BE2C (cell line): ENCODE results near the gene C22orf15.

ENCODE experiments used
- DNase-seq: peaks from one replicate; pipeline ENCODE4 v3.0.0-alpha.2; 2020
- H3K27me3 ChIP-seq: fragments of 250-450 bp; sonication (Bioruptor Pico); 2 replicates; pipeline ENCODE4 v1.5.1; 2020; ENCODE audit warnings: mild to moderate bottlenecking
- H3K36me3 ChIP-seq: fragments of 250-450 bp; sonication (Bioruptor Pico); 2 replicates; pipeline ENCODE4 v1.5.1; 2020; ENCODE audit warnings: mild to moderate bottlenecking
- H3K4me1 ChIP-seq: fragments of 250-450 bp; sonication (Bioruptor Pico); 2 replicates; pipeline ENCODE4 v1.5.1; 2020
- H3K4me3 ChIP-seq: 2 replicates; pipeline ENCODE4 v1.5.1; 2011; ENCODE audit warnings: low read depth, low read length
- H3K9me3 ChIP-seq: fragments of 250-450 bp; sonication (Bioruptor Pico); 2 replicates; pipeline ENCODE4 v1.5.1; 2020
- CTCF ChIP-seq: IDR thresholded peaks from 2 replicates; pipeline ENCODE4 v1.5.1; 2012; ENCODE audit warnings: mild to moderate bottlenecking, low read depth, low read length

The C22orf15 gene

GRCh38 chr22:23801886-23802377, 39.1 kb downstream of the C22orf15 start:
- Histone ChIP-seq H3K27me3 (no peaks in the 10 kb centered on the region), H3K9me3 (no peaks in the 10 kb centered on the region), H3K4me1 (no peaks in the 10 kb centered on the region), H3K4me3 (no peak overlapping the region), H3K36me3 (peaks cover 80% of the 10 kb centered on the region)
- TF ChIP-seq CTCF: no peak
- DNase-seq: no peak

- Histone ChIP-seq H3K36me3 (peaks cover 79% of the 10 kb centered on the region), H3K4me1 (no peaks in the 10 kb centered on the region), H3K27me3 (no peaks in the 10 kb centered on the region), H3K9me3 (no peaks in the 10 kb centered on the region), H3K4me3 (no peak overlapping the region)
- no peak for TF ChIP-seq CTCF
- DNase-seq: no peak
Measured at GRCh38 chr22:23803001-23803819, 40.4 kb downstream of the C22orf15 start.

GRCh38 chr22:23804781-23805291, 42.0 kb downstream of the C22orf15 start:
- Histone ChIP-seq H3K27me3 (no peaks in the 10 kb centered on the region), H3K36me3 (peaks cover 73% of the 10 kb centered on the region), H3K9me3 (no peaks in the 10 kb centered on the region), H3K4me3 (no peak overlapping the region), H3K4me1 (no peaks in the 10 kb centered on the region)
- no peak for DNase-seq
- no peak for TF ChIP-seq CTCF

- Histone ChIP-seq H3K27me3 (no peaks in the 10 kb centered on the region), H3K4me1 (no peaks in the 10 kb centered on the region), H3K9me3 (no peaks in the 10 kb centered on the region), H3K4me3 (no peak overlapping the region), H3K36me3 (peaks cover 66% of the 10 kb centered on the region)
- TF ChIP-seq CTCF: no peak
- DNase-seq: no peak
Measured at GRCh38 chr22:23806837-23807236, 44.0 kb downstream of the C22orf15 start.

- no peak for TF ChIP-seq CTCF
- Histone ChIP-seq H3K27me3 (no peaks in the 10 kb centered on the region), H3K4me1 (no peaks in the 10 kb centered on the region), H3K36me3 (peaks cover 43% of the 10 kb centered on the region), H3K9me3 (no peaks in the 10 kb centered on the region), H3K4me3 (no peak overlapping the region)
- DNase-seq: no peak
Measured at GRCh38 chr22:23812378-23812777, 49.6 kb downstream of the C22orf15 start.
